GM12878 (cell line): ENCODE measurements around the gene MID2. TPM values are rescaled to one million over a fixed set of nuclear protein-coding genes. Genes with fewer than 3 reads are reported as not detected.

Source experiments
- ATAC-seq: fragments of 200-7000 bp; cut with Tn5 transposase; 3 replicates; pipeline ENCODE4 v1.9.1; 2020; ENCODE audit warnings: mild to moderate bottlenecking, moderate library complexity
- BruUV-seq: library from RNA; stranded (reverse); fragments of 400-500 nt; replicated peaks from 2 replicates; lab custom pipeline; 2021; lab: Mats Ljungman, UMichigan
- CTCF ChIA-PET: fragments of 300-600 bp; sonication (Branson Sonifier 250); formaldehyde crosslinking; extraction: SDS; loops from one replicate; lab custom pipeline; 2021; ENCODE audit warnings: inconsistent platforms; lab: Yijun Ruan, JAX
- POLR2A ChIA-PET: fragments of 350-600 bp; formaldehyde crosslinking; extraction: SDS; loops from one replicate; lab custom pipeline; 2021; ENCODE audit warnings: inconsistent platforms; lab: Charles Lee
- RAD21 ChIA-PET: fragments of 300-600 bp; sonication (Branson Sonifier 250); formaldehyde crosslinking; loops from one replicate; lab custom pipeline; 2023; ENCODE audit warnings: antibody characterized with exemption; ENCODE audit not compliant: unreplicated experiment; lab: Charles Lee
- SMC1A ChIA-PET: fragments of 300-600 bp; sonication (Branson Sonifier 250); formaldehyde crosslinking; loops from one replicate; lab custom pipeline; 2023; ENCODE audit not compliant: unreplicated experiment, uncharacterized antibody; lab: Charles Lee
- DNase-seq: peaks from one replicate; pipeline ENCODE4 v3.0.0-alpha.2; 2011; ENCODE audit warnings: low read depth, low spot score
- FAIRE-seq: peaks from 3 replicates; lab custom pipeline; 2011; peaks lifted over from hg19 to GRCh38; lab: Jason Lieb, UNC
- H2AFZ ChIP-seq: 2 replicates; pipeline ENCODE4 v1.6.0; 2011; ENCODE audit warnings: low read depth, low read length, control low read depth; ENCODE audit not compliant: control insufficient read depth
- H3K27ac ChIP-seq: 2 replicates; pipeline ENCODE4 v1.5.1; 2011; ENCODE audit warnings: control low read depth; ENCODE audit not compliant: control insufficient read depth, insufficient read depth
- H3K27me3 ChIP-seq, 2 experiments: replicated peaks in 1 of 2; 2 replicates each; pipeline versions ENCODE4 v1.6.0 to v1.6.1; 2011; ENCODE audit warnings: low read length in 1 of 2; ENCODE audit not compliant: control insufficient read depth in 2 of 2, insufficient read depth in 2 of 2
- H3K36me3 ChIP-seq, 2 experiments: 2 replicates each; pipeline ENCODE4 v1.5.1; 2011; ENCODE audit warnings: low read length in 1 of 2; ENCODE audit not compliant: control insufficient read depth in 2 of 2, insufficient read depth in 2 of 2
- H3K4me1 ChIP-seq: 2 replicates; pipeline ENCODE4 v1.6.1; 2011; ENCODE audit warnings: mild to moderate bottlenecking, low read length, moderate library complexity, mixed read lengths; ENCODE audit not compliant: control insufficient read depth, insufficient read depth
- H3K4me2 ChIP-seq: 2 replicates; pipeline ENCODE4 v1.6.0; 2011; ENCODE audit warnings: control low read depth; ENCODE audit not compliant: control insufficient read depth, insufficient read depth
- H3K4me3 ChIP-seq: fragments of 200-600 bp; sonication (generic); 2 replicates; pipeline ENCODE4 v1.5.1; 2016
- H3K79me2 ChIP-seq: 2 replicates; pipeline ENCODE4 v1.6.0; 2011; ENCODE audit warnings: low read length; ENCODE audit not compliant: control insufficient read depth, insufficient read depth
- H3K9ac ChIP-seq: 2 replicates; pipeline ENCODE4 v1.8.0; 2011; ENCODE audit warnings: low read length, control low read depth, mixed read lengths; ENCODE audit not compliant: control insufficient read depth, insufficient read depth
- H3K9me3 ChIP-seq: replicated peaks from 3 replicates; pipeline ENCODE4 v1.5.1; 2011; ENCODE audit warnings: mild to moderate bottlenecking, low read length; ENCODE audit not compliant: control insufficient read depth, insufficient read depth
- H4K20me1 ChIP-seq: 2 replicates; pipeline ENCODE4 v1.6.0; 2011; ENCODE audit not compliant: control insufficient read depth, insufficient read depth
- ASH2L ChIP-seq: fragments of 300-600, 200-600 bp; sonication (generic); IDR thresholded peaks from 2 replicates; pipeline ENCODE4 v1.6.1; 2017; ENCODE audit warnings: low read depth, mild to moderate bottlenecking, borderline replicate concordance
- BACH1 ChIP-seq: fragments of 450-650 bp; IDR thresholded peaks from 2 replicates; pipeline ENCODE4 v1.6.1; 2017; ENCODE audit warnings: mild to moderate bottlenecking, borderline replicate concordance
- BMI1 ChIP-seq: fragments of 450-650 bp; IDR thresholded peaks from 2 replicates; pipeline ENCODE4 v1.6.1; 2016; ENCODE audit warnings: mild to moderate bottlenecking, moderate library complexity, borderline replicate concordance
- DPF2 ChIP-seq: fragments of 450-650 bp; IDR thresholded peaks from 2 replicates; pipeline ENCODE4 v1.6.1; 2017; ENCODE audit warnings: mild to moderate bottlenecking
- FOS ChIP-seq: IDR thresholded peaks from 3 replicates; pipeline ENCODE4 v1.6.1; 2011; ENCODE audit warnings: borderline replicate concordance; ENCODE audit not compliant: insufficient read length; ENCODE audit errors: extremely low read depth
- MEF2B ChIP-seq: fragments of 450-650 bp; IDR thresholded peaks from 2 replicates; pipeline ENCODE4 v1.6.1; 2018; ENCODE audit warnings: mild to moderate bottlenecking, moderate library complexity; ENCODE audit not compliant: partially characterized antibody, poor library complexity, severe bottlenecking
- NR2F1 ChIP-seq: fragments of 450-650 bp; conservative IDR thresholded peaks from 2 replicates; pipeline ENCODE4 v1.6.1; 2017; ENCODE audit warnings: mild to moderate bottlenecking
- RBBP5 ChIP-seq: fragments of 200-600 bp; sonication (generic); conservative IDR thresholded peaks from 2 replicates; pipeline ENCODE4 v1.6.1; 2016
- SMAD5 ChIP-seq: IDR thresholded peaks from 2 replicates; pipeline ENCODE4 v1.6.1; 2016; ENCODE audit warnings: antibody characterized with exemption, low read depth
- TAF1 ChIP-seq: IDR thresholded peaks from 2 replicates; pipeline ENCODE4 v1.6.1; 2011; ENCODE audit warnings: mild to moderate bottlenecking, low read depth, low read length, borderline replicate concordance
- TCF12 ChIP-seq: IDR thresholded peaks from 2 replicates; pipeline ENCODE4 v1.6.1; 2011; ENCODE audit warnings: low read depth, mild to moderate bottlenecking, low read length
- WGBS: methylation state at CpG from one replicate; pipeline ENCODE4 v1.1.6; 2016; ENCODE audit warnings: low lambda C conversion rate; ENCODE audit not compliant: insufficient replicate concordance, insufficient coverage; ENCODE audit errors: missing lambda C conversion rate; 5-methylcytosine and 5-hydroxymethylcytosine counted together
- in situ Hi-C: fragments of 300-500 bp; cut with MboI; formaldehyde crosslinking; loops from 9 replicates; pipeline ENCODE4 v1.14.3; 2018; ENCODE audit warnings: mixed read lengths
- intact Hi-C: fragments of 100-400 bp; cut with micrococcal nuclease; formaldehyde crosslinking; loops from one replicate; pipeline ENCODE4 v1.14.2; 2022; ENCODE audit not compliant: unreplicated experiment
- polyA plus RNA-seq, 11 experiments: library from polyadenylated mRNA; depleted of rRNA in 4 of 11; unstranded in 6 of 11; stranded (reverse) in 5 of 11; fragments of >200 nt; fragmentation: Nextera tagmentation in 4 of 11; fragmentation: Illumina TruSeq in 1 of 11; extraction: Ambion mirVana in 4 of 11; extraction: Trizol in 1 of 11; gene quantifications; 1 replicate in 1 of 11; 2 replicates in 10 of 11; pipeline versions ENCODE4 v1.2.1 to v1.2.3, GENCODE V29; 2011 to 2016; ENCODE audit warnings: inconsistent platforms in 2 of 11, missing spikeins in 2 of 11, low read depth in 1 of 11
- total RNA-seq, 4 experiments: library from RNA; depleted of rRNA in 3 of 4; stranded (reverse); fragments of >200 nt in 3 of 4; fragmentation: Illumina TruSeq in 1 of 4; extraction: Trizol in 1 of 4; gene quantifications; 2 replicates each; pipeline versions ENCODE4 v1.2.1 to v1.2.3, GENCODE V29; 2013 to 2021
- TF ChIP-seq, protein P1 (sequence below): IDR thresholded peaks from 2 replicates; pipeline ENCODE4 v1.6.1; 2011; ENCODE audit warnings: borderline replicate concordance, low read depth, mild to moderate bottlenecking, moderate library complexity, low read length; ENCODE audit not compliant: insufficient read depth, poor library complexity, severe bottlenecking
- TF ChIP-seq, protein P2 (sequence below): fragments of 450-650 bp; IDR thresholded peaks from 2 replicates; pipeline ENCODE4 v1.6.1; 2017; ENCODE audit warnings: borderline replicate concordance
- TF ChIP-seq, protein P3 (sequence below): fragments of 450-650 bp; formaldehyde crosslinking; IDR thresholded peaks from 2 replicates; pipeline ENCODE4 v1.5.0; 2022; ENCODE audit warnings: mild to moderate bottlenecking, missing genetic modification characterization
- TF ChIP-seq, protein P4 (sequence below): IDR thresholded peaks from 2 replicates; pipeline ENCODE4 v1.6.1; 2012; ENCODE audit warnings: low read length, inconsistent platforms
- TF ChIP-seq, protein P5 (sequence below): fragments of 450-650 bp; IDR thresholded peaks from 2 replicates; pipeline ENCODE4 v1.6.1; 2017; ENCODE audit warnings: mild to moderate bottlenecking, low read depth, inconsistent platforms; ENCODE audit not compliant: poor library complexity, severe bottlenecking

The MID2 gene
- total and polyA plus RNA-seq, 10 of the 15 experiments (the other 5 are each of a cell fraction or from before 2014, with no cell fraction given): 0.04 to 0.21 TPM; not detected in 8

DNA sequence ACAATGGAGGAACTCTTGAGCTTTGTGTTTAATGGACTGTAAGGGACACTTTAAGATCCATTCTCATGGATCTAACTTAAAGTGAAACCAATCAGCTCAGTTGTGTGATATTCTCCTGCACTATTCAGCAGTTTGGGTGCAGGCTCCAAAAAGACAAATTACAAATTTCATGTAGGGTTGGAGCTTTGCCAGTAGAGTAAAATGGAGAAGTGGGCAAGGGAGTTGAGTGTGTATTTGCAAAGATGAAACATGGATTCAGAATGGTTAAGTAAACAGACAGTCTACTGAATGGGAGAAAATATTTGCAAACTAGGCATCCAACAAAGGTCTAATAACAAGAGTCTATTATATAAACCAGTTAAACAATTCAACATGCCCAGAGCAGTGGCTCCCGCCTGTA is 21.2 kb upstream of the MID2 start:
- no peak for ATAC-seq
- Histone ChIP-seq H3K9ac (no peak overlapping the region), H3K79me2 (no peaks in the 10 kb centered on the region), H4K20me1 (no peaks in the 10 kb centered on the region), H3K4me3 (no peak overlapping the region), H3K4me1 (no peaks in the 10 kb centered on the region), H3K27me3 (no peaks in the 10 kb centered on the region), H3K36me3 (no peaks in the 10 kb centered on the region), H3K4me2 (no peak overlapping the region), H2AFZ (no peak overlapping the region), H3K27ac (no peak overlapping the region), H3K9me3 (no peaks in the 10 kb centered on the region)
- intact Hi-C loops (no loop called here), in situ Hi-C loops (no loop called here)
- SMC1A ChIA-PET: no interaction called here
- 0% methylated on average over 1 of the region's 1 CpG for WGBS
- no peak for DNase-seq
- POLR2A ChIA-PET: no interaction called here
- CTCF ChIA-PET: no interaction called here
- FAIRE-seq: no peak
- no TSS peak for BruUV-seq
- RAD21 ChIA-PET: no interaction called here
- TF ChIP-seq, protein P1, sequence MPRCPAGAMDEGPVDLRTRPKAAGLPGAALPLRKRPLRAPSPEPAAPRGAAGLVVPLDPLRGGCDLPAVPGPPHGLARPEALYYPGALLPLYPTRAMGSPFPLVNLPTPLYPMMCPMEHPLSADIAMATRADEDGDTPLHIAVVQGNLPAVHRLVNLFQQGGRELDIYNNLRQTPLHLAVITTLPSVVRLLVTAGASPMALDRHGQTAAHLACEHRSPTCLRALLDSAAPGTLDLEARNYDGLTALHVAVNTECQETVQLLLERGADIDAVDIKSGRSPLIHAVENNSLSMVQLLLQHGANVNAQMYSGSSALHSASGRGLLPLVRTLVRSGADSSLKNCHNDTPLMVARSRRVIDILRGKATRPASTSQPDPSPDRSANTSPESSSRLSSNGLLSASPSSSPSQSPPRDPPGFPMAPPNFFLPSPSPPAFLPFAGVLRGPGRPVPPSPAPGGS: no peak
- TF ChIP-seq DPF2 (no peak), SMAD5 (no peak), BACH1 (no peak), ASH2L (no peak), RBBP5 (no peak), BMI1 (no peak), MEF2B (no peak), FOS (no peak), NR2F1 (no peak), TCF12 (no peak), TAF1 (no peak)
- TF ChIP-seq, protein P2, sequence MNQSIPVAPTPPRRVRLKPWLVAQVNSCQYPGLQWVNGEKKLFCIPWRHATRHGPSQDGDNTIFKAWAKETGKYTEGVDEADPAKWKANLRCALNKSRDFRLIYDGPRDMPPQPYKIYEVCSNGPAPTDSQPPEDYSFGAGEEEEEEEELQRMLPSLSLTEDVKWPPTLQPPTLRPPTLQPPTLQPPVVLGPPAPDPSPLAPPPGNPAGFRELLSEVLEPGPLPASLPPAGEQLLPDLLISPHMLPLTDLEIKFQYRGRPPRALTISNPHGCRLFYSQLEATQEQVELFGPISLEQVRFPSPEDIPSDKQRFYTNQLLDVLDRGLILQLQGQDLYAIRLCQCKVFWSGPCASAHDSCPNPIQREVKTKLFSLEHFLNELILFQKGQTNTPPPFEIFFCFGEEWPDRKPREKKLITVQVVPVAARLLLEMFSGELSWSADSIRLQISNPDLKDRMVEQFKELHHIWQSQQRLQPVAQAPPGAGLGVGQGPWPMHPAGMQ: no peak
- TF ChIP-seq, protein P3, sequence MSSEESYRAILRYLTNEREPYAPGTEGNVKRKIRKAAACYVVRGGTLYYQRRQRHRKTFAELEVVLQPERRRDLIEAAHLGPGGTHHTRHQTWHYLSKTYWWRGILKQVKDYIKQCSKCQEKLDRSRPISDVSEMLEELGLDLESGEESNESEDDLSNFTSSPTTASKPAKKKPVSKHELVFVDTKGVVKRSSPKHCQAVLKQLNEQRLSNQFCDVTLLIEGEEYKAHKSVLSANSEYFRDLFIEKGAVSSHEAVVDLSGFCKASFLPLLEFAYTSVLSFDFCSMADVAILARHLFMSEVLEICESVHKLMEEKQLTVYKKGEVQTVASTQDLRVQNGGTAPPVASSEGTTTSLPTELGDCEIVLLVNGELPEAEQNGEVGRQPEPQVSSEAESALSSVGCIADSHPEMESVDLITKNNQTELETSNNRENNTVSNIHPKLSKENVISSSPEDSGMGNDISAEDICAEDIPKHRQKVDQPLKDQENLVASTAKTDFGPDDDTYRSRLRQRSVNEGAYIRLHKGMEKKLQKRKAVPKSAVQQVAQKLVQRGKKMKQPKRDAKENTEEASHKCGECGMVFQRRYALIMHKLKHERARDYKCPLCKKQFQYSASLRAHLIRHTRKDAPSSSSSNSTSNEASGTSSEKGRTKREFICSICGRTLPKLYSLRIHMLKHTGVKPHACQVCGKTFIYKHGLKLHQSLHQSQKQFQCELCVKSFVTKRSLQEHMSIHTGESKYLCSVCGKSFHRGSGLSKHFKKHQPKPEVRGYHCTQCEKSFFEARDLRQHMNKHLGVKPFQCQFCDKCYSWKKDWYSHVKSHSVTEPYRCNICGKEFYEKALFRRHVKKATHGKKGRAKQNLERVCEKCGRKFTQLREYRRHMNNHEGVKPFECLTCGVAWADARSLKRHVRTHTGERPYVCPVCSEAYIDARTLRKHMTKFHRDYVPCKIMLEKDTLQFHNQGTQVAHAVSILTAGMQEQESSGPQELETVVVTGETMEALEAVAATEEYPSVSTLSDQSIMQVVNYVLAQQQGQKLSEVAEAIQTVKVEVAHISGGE (CRISPR knock-in tag): no peak
- TF ChIP-seq, protein P4, sequence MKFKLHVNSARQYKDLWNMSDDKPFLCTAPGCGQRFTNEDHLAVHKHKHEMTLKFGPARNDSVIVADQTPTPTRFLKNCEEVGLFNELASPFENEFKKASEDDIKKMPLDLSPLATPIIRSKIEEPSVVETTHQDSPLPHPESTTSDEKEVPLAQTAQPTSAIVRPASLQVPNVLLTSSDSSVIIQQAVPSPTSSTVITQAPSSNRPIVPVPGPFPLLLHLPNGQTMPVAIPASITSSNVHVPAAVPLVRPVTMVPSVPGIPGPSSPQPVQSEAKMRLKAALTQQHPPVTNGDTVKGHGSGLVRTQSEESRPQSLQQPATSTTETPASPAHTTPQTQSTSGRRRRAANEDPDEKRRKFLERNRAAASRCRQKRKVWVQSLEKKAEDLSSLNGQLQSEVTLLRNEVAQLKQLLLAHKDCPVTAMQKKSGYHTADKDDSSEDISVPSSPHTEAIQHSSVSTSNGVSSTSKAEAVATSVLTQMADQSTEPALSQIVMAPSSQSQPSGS: no peak
- TF ChIP-seq, protein P5, sequence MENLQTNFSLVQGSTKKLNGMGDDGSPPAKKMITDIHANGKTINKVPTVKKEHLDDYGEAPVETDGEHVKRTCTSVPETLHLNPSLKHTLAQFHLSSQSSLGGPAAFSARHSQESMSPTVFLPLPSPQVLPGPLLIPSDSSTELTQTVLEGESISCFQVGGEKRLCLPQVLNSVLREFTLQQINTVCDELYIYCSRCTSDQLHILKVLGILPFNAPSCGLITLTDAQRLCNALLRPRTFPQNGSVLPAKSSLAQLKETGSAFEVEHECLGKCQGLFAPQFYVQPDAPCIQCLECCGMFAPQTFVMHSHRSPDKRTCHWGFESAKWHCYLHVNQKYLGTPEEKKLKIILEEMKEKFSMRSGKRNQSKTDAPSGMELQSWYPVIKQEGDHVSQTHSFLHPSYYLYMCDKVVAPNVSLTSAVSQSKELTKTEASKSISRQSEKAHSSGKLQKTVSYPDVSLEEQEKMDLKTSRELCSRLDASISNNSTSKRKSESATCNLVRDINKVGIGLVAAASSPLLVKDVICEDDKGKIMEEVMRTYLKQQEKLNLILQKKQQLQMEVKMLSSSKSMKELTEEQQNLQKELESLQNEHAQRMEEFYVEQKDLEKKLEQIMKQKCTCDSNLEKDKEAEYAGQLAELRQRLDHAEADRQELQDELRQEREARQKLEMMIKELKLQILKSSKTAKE: no peak
